Retinal pigment epithelial cell (primary cell): ENCODE results near the gene DPP6.

Source experiments
- DNase-seq: peaks from one replicate; pipeline ENCODE4 v3.0.0-alpha.2; 2010; ENCODE audit warnings: low read depth
- H3K4me3 ChIP-seq: 2 replicates; pipeline ENCODE4 v1.5.1; 2011; ENCODE audit warnings: mild to moderate bottlenecking, low read length, control low read depth, moderate library complexity
- TF ChIP-seq, protein P1 (sequence below): conservative IDR thresholded peaks from 2 replicates; pipeline ENCODE4 v1.5.1; 2011; ENCODE audit warnings: low read depth, low read length, control low read depth, inconsistent platforms

The DPP6 gene

DNA sequence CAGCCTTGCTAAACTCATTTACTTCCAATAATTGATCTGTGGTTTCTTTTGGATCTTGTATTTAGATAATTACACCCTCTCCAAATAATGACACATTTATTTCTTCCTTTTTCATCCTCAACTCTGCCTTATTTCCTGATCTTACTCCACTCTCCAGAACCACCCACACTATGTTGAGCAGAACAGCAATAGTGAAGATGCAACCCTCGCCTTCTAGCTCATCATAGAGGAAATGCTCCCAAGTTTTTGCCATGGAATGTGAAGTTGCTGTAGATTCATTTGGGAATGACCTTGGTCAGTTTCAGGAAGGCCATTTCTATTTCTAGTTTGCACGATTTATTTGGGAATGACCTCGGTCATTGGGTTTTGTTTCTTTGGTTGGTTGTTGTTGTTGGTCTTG lies 636.8 kb downstream of the DPP6 start:
- TF ChIP-seq, protein P1, sequence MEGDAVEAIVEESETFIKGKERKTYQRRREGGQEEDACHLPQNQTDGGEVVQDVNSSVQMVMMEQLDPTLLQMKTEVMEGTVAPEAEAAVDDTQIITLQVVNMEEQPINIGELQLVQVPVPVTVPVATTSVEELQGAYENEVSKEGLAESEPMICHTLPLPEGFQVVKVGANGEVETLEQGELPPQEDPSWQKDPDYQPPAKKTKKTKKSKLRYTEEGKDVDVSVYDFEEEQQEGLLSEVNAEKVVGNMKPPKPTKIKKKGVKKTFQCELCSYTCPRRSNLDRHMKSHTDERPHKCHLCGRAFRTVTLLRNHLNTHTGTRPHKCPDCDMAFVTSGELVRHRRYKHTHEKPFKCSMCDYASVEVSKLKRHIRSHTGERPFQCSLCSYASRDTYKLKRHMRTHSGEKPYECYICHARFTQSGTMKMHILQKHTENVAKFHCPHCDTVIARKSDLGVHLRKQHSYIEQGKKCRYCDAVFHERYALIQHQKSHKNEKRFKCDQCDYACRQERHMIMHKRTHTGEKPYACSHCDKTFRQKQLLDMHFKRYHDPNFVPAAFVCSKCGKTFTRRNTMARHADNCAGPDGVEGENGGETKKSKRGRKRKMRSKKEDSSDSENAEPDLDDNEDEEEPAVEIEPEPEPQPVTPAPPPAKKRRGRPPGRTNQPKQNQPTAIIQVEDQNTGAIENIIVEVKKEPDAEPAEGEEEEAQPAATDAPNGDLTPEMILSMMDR, result no peak

DNA sequence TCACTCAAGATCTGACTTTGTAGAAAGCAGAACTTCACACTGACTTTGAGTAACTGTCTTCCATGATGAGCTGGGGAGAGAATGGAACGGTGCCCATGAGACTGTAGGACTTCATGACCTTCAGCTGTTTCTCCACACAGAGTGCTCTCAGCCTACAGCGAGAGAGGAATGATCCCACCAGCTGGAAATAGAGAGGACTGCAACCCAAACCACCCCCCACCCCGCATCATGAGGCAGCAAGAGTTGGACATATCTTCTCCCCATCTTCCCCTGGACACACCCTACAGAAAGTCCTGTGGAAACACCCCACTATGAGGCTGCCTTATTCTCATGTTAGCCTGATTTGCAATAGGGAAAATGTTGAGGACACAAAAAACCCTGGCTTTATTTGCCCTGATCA lies 638.2 kb downstream of the DPP6 start:
- no peak overlapping the region for H3K4me3 ChIP-seq
- TF ChIP-seq, protein P1, result no peak
- no peak for DNase-seq

More for the DNA sequence above, 636.8 kb downstream of the DPP6 start:
- no peak for DNase-seq
- no peak overlapping the region for H3K4me3 ChIP-seq

DNA sequence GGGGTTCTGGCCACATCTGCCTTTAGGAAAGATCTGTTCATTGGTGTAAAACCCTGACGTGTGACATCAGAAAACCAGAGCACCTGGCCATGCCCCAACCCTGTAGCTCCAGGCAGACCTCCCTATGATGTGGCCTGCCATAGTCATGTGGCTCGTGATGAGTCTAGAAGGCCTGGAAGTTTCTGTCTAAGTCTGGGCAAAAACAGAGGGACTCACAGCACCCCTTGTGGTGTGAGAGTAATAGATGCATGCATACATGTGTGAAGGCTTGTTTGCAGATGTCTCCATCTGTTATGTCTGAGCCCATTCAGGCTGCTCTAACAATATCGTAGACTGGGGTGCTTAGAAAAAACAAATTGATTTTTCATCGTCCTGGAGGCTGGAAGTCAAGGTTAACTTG lies 641.5 kb downstream of the DPP6 start:
- H3K4me3 ChIP-seq, result no peak overlapping the region
- DNase-seq, result no peak
- TF ChIP-seq, protein P1, result no peak

DNA sequence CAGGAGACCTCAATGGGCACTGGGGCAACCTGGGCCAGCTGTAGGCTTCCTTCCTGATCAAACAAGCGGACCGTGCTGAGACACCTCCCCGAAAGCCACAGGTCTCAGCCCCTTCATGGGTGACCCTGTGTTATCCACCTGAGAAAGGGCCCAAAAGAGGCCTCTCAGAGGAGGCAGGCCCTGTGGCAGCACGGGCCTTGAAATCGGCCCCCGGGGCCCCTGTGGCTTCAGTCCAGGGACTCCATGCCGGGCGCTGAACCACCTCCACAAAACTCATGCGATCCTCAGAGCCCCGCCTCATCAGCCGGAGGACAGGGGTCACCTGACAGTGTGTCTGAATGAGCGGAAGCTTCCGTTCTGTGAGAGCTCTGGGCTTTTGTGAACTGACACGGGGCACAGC lies 643.6 kb downstream of the DPP6 start:
- TF ChIP-seq, protein P1, result no peak
- no peak for DNase-seq
- H3K4me3 ChIP-seq, result no peak overlapping the region

DNA sequence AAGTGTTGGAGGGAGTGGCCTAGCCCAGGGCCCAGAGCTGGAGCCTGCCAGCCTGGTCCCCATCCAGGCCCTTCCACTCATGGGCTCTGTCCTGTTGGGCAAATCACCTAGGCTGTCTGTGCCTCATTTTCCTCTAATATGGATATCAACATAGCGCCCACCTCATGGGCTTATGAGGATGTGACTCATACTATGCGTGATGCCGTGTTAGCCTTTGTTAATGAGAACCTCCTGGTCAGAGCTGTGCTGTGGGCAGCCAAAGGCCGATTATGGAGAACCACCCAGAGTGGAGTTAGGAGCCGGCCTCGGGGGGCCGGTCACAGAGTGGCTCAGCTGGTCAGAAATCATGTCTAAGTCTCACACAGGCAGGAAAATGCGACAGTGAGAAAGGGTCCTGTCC lies 644.4 kb downstream of the DPP6 start:
- H3K4me3 ChIP-seq, result no peak overlapping the region
- no peak for DNase-seq
- TF ChIP-seq, protein P1, result no peak

DNA sequence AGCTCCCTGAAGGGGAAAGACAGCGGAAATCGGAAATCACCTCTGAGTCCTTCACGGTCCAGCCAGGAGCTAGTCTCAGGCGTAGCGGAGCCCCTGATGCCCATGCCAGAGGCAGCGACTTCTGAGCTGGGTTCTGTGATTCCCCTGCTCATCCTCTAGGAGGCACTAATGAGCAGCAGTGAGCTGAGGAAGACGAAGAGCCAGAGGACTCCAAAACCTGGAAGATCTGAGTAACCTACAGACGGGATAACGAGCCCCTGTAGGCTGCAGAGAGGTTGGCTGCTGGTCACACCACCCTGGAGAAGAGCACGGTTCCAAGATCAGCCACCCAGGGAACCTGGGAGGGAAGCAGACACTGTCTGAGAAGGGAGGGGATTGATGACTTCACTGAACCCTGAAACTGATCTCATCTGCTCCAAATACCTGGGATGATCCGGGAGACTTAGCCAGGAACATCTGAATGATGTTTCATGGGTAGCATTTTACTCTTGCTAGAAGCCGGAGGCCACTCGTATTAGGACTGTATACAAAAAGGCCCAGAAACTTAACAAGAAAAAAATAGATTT lies 646.6 kb downstream of the DPP6 start:
- TF ChIP-seq, protein P1, result peak; percentile 4
- DNase-seq, result no peak

DNA sequence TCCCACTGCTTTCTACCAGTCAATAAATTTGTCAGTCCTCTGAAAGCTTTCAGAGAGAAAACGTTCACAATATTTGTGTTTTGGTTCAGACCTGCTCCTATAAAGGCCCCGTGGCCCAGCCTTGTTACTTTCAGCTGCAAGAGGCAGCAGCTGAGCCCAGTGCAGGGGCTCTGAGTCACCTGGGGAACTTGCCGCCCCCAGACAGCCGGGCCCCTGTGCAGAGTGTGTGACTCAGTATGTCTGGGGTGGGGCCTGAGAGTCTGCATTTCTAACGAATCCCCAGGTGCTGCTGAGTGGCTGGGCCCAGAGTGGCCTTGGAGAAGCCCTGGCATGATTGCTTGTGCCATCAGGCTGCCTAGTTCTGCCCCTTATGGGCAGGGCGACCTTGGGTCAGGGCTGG lies 647.2 kb downstream of the DPP6 start:
- DNase-seq, result no peak
- no peak overlapping the region for H3K4me3 ChIP-seq
- TF ChIP-seq, protein P1, result no peak

More for the DNA sequence above, 646.6 kb downstream of the DPP6 start:
- no peak overlapping the region for H3K4me3 ChIP-seq
